ENCODE results near the gene MTCL1. TPM values are rescaled to one million over a fixed set of nuclear protein-coding genes. Genes with fewer than 3 reads are reported as not detected.

MTCL1 gene
- total RNA-seq, 1 experiment from 2014 or later, result 22.7 TPM

GRCh38 chr18:8799001-8799400 is 93.6 kb downstream of the MTCL1 start (continued):
- TF ChIP-seq CTCF (IDR thresholded peaks at IDR 0.05 in 2 of 3, conservative IDR thresholded peaks at IDR 0.05 in 1 of 3; ENCODE audit: borderline replicate concordance in 1 of 3, insufficient read depth in 1 of 3, low read depth in 2 of 3, low read length in 2 of 3) (no peak), EZH2phosphoT487 (IDR thresholded peaks at IDR 0.05; ENCODE audit: borderline replicate concordance) (no peak), RAD21 (IDR thresholded peaks at IDR 0.05; ENCODE audit: low read depth) (no peak), FOSL1 (IDR thresholded peaks at IDR 0.05; ENCODE audit: low read depth) (no peak), SP1 (IDR thresholded peaks at IDR 0.05; ENCODE audit: low read depth) (no peak)

- no peaks in the 10 kb centered on the region for H3K27me3 ChIP-seq (ENCODE audit: insufficient read depth, low read length)
- H3K4me1 ChIP-seq (ENCODE audit: control insufficient read depth in 1 of 2, insufficient read depth in 2 of 2, low read length in 2 of 2), result peaks cover 65 to 78% of the 10 kb centered on the region in 2 experiments
- CTCF ChIA-PET, result interaction anchor here (1.0 to 1.6 kb wide), 2 partner anchors 103 to 179 kb away, joined by 4 to 5 read pairs; no protein-coding TSS in a partner anchor
- RAD21 ChIA-PET (ENCODE audit: low non-redundant PET in 1 of 2, low total read pairs in 2 of 2, uncharacterized antibody in 2 of 2, unreplicated experiment in 2 of 2), result no interaction called here
- peak overlapping the region in 1 of 2 experiments; percentile 32; a peak in 2 of 4 replicates for H3K4me3 ChIP-seq (replicated peaks in 1 of 2; ENCODE audit: low read depth in 1 of 2, low read length in 2 of 2)
- H4K20me1 ChIP-seq (ENCODE audit: insufficient read depth), result no peaks in the 10 kb centered on the region
- H3K9me3 ChIP-seq (ENCODE audit: control insufficient read depth in 1 of 2, insufficient read depth in 1 of 2, low read depth in 1 of 2, low read length in 2 of 2), result no peaks in the 10 kb centered on the region
- H3K9ac ChIP-seq (ENCODE audit: low read length), result peak overlapping the region; percentile 54
- no peaks in the 10 kb centered on the region for H3K79me2 ChIP-seq (ENCODE audit: insufficient read depth, low read length)
- ATAC-seq (peak; percentile 8; the same call in 1 of the 2 replicates), DNase-seq (ENCODE audit: low read depth, low spot score) (no peak)
- no peaks in the 10 kb centered on the region for H3K36me3 ChIP-seq (ENCODE audit: control insufficient read depth in 1 of 2, insufficient read depth in 2 of 2, low read length in 2 of 2)
- TF ChIP-seq SIN3A (IDR thresholded peaks at IDR 0.05; ENCODE audit: low read depth) (no peak), ZNF274 (IDR thresholded peaks at IDR 0.05; ENCODE audit: low read depth, low read length) (no peak), RAD21 (IDR thresholded peaks at IDR 0.05; ENCODE audit: low read depth) (no peak)
- BruUV-seq (replicated peaks), result no TSS peak
- intact Hi-C loops (cut with micrococcal nuclease), result loop anchor here (5.0 to 10.0 kb wide), 3 partner anchors 55 to 182 kb away; no protein-coding TSS in a partner anchor
- no peak overlapping the region for H2AFZ ChIP-seq (ENCODE audit: low read depth, low read length, poor library complexity, severe bottlenecking)
- no peaks in the 10 kb centered on the region for H3K9me2 ChIP-seq (ENCODE audit: insufficient read depth)
- H3K27ac ChIP-seq (ENCODE audit: low read depth, low read length), result peak overlapping the region; percentile 75
- H3K4me2 ChIP-seq (ENCODE audit: low read length), result peak overlapping the region; percentile 70
- POLR2A ChIA-PET, result no interaction called here
These were observed 94.5 kb downstream of the MTCL1 start for GRCh38 chr18:8799596-8800441.

All from HCT116 (cell line).